ENCODE measurements around the gene RBMS3.

GRCh38 chr3:29453284-29454001 is 172.6 kb downstream of the RBMS3 start:
- TF ChIP-seq, protein P1, sequence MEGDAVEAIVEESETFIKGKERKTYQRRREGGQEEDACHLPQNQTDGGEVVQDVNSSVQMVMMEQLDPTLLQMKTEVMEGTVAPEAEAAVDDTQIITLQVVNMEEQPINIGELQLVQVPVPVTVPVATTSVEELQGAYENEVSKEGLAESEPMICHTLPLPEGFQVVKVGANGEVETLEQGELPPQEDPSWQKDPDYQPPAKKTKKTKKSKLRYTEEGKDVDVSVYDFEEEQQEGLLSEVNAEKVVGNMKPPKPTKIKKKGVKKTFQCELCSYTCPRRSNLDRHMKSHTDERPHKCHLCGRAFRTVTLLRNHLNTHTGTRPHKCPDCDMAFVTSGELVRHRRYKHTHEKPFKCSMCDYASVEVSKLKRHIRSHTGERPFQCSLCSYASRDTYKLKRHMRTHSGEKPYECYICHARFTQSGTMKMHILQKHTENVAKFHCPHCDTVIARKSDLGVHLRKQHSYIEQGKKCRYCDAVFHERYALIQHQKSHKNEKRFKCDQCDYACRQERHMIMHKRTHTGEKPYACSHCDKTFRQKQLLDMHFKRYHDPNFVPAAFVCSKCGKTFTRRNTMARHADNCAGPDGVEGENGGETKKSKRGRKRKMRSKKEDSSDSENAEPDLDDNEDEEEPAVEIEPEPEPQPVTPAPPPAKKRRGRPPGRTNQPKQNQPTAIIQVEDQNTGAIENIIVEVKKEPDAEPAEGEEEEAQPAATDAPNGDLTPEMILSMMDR (IDR thresholded peaks at IDR 0.05): no peak
- TF ChIP-seq POLR2A (IDR thresholded peaks at IDR 0.05): no peak
